ENCODE results near the gene TXLNB.
"Not testable (repeated sequence)": the region's sequence is repeated elsewhere in the genome, so short reads cannot be mapped to it uniquely, and the experiment has no call there.

TXLNB gene

DNA sequence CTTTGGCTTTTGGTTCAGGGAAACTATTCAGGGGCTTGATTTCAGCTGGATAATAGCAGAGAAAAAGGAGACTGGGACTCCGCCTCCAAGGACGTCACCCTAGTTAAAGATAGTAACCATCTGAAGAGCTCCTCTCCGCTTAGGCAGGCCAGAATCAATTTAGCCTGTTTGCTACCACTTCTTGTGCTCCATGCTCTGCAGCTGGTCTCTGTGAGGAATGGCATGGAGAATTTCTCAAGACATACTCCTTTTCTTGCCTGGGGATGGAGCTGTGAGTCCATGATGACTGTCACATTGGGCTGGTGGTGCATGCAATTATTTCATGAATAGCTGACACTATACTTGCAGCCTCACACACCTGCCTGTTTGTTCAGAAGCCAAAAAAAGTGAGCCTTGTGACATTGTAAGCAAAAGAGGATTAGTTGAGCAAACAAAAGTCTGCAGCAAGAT, 61.4 kb downstream of the TXLNB start:
- DNase-seq = peak; percentile 21

DNA sequence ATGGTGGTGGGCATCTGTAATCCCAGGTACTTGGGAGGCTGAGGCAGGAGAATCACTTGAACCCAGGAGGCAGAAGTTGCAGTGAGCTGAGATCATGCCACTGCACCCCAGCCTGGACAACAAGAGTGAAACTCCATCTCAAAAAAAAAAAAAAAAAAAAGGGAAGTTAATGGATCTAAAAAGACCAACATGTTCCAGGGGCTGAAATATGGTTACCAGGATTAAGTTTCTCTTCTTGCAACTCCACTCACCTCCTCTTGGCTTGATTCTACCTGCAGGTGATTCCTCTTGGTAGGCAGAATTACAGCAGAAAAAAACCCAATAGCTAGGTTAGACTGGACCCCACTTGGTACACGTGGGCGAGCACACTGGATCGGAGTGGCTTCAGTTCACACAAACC, 63.4 kb downstream of the TXLNB start:
- not testable (repeated sequence) for DNase-seq

DNA sequence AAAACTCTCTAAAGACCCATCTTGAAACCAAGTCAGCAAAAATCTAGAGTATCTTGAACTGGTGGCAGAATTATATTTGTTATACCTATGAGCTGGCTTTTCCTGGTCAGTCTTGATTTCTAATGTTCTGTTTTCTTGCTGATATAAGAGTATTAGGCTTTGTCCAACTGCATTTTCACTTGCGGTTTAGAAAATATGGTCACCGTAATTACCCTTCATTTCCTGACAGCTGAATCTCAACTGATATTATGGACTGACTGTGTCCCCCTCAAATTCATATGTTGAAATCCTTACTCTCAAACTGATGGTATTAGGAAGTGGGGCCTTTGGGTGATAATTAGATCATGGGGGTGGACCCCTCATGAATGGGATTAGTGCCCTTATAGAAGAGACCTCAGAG, 72.1 kb downstream of the TXLNB start:
- no peak for DNase-seq

DNA sequence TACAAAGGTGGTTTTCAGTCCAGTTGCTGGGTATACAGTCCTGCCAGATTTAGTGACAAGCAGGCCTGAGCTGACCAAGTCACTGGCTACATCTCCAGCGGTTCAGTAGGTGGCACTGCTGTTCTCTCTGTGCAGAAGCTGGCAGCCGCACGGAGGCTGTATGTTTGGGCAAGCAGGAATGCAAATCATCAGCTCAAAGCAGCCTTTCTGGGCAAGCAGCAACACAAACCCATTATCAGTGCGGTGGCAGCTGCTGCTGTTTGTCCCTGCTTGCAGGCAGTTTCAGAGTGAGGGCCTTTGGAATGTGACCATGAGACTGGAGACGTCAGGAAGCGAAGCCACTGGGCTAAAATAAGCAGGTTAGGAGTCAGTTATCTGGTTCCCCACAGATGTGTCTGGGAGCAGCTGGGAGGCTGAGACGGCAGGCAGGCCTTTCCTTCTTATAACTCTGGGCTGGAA, 72.5 kb downstream of the TXLNB start:
- peak; percentile 89 for DNase-seq

DNA sequence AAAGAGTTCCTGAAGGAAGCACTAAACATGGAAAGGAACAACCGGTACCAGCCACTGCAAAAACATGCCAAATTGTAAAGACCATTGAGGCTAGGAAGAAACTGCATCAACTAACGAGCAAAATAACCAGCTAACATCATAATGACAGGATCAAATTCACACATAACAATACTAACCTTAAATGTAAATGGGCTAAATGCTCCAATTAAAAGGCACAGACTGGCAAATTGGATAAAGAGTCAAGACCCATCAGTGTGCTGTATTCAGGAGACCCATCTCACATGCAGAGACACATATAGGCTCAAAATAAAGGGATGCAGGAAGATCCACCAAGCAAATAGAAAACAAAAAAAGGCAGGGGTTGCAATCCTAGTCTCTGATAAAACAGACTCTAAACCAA, 79.3 kb downstream of the TXLNB start:
- DNase-seq = not testable (repeated sequence)

DNA sequence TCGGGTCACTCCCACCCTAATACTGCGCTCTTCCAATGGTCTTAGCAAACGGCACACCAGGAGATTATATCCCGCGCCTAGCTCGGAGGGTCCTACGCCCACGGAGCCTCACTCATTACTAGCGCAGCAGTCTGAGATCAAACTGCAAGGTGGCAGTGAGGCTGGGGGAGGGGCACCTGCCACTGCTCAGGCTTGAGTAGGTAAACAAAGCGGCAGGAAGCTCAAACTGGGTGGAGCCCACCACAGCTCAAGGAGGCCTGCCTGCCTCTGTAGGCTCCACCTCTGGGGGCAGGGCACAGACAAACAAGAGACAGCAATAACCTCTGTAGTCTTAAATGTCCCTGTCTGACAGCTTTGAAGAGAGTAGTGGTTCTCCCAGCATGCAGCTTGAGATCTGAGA, 81.0 kb downstream of the TXLNB start:
- DNase-seq = not testable (repeated sequence)

DNA sequence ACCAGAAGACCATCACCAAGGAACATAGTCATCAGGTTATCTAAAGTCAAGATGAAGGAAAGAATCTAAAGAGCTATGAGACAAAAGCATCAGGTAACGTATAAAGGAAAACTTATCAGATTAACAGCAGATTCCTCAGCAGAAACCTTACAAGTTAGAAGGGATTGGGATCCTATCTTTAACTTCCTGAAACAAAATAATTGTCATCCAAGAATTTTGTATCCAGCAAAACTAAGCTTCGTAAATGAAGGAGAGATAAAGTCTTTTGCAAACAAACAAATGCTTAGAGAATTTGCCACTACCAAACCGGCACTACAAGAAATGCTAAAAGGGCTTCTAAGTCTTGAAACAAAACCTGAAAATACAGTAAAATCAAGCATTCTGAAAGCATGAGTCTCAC, 86.0 kb downstream of the TXLNB start:
- DNase-seq = no peak

DNA sequence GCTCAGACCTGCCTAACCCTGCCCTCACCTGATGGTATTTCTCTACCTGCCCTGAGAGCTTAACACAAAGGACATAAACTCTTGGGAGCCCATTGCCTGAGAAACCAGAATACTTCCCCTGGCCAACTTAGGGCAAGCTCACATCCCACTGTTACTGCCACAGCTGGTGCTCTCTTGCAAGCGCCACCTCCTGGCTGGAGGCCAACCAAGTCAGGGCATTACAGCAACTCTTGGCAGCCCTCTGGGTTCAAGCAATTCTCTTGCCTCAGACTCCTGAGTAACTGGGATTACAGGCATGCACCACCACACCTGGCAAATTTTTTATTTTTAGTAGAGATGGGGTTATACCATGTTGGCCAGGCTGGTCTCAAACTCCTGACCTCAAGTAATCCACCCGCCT, 86.8 kb downstream of the TXLNB start:
- DNase-seq = no peak

DNA sequence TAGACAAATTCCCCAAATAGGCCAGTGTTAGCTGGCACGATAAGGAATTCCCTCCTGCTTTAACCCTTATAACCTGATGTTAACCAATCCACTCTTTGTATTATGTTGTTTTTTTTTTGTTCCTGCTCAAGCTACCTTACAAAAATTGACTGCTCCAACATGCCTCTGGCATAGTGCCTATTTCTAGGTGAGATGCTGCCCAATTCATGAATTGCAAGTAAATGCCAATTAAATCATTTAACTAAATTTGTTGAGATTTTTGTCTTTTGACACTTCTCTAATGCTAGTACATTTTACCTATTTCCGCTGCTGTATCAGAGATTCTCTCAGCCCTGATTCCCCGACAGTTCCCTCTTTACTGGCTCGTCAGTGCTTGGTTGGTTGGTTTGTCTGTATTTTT, 90.4 kb downstream of the TXLNB start:
- DNase-seq = no peak

DNA sequence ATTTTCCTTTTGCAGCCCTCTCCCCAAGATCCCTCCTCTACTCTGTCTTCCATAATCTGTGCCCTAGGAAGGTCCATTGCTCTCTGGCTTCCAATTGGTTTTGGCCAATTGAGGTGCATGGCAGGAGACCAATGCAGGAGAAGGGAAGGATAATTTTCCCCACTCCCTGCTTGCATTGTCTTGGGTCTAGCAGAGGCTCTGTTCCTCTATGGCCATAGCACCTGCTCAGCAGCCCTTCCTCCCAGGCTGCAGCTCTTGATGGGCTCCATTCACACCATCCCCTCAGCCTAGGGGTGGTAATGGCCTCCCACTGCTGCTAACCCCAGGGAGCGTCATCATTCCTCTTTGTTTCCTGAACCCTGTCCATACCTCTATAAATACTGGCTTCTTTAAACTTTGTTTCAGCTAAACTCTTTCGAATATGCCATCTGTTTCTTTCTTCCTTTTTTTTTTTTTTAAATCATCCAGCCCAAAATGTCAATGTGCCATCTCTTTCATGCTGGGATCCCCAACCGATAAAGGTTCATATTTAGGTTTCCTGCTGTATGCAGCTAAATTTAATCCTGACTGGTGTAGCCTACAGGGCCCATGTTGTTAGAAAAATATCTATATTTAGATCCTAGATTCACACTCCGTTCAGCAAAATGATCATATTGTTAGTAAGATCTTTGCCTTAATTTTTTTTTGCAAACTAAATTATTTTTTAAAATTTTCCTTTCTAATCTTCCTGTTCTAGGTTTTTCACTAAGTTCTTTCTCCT, 93.1 kb downstream of the TXLNB start:
- DNase-seq = no peak

DNA sequence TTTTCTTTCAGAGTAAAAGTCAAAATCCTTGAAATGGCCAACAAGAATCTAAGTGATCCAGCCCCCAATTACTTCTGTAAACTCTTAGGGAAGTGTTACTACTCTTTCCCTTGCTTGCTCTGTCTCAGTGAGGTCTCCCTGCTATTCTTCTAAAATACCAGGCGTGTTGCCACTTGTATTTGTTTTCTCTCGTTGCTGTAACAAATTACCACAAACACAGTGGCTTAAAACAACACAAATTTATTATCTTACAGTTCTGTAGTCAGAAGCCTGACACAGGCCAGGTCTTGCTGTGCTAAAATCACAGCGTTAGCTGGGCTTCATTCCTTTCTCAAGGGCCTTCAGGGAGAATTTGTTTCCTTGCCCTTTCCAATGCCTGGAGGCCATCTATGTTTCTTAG, 97.1 kb downstream of the TXLNB start:
- no peak for DNase-seq

Measured in NCI-H1694 treated with DMSO at 0.1 percent for 48 hours (cell line).